ENCODE measurements around the gene EPS8L3.

GRCh38 chr1:109730666-109731065 lies 33.1 kb downstream of the EPS8L3 start:
- TF ChIP-seq ATF2 (CRISPR knock-in tag; IDR thresholded peaks at IDR 0.05) (no peak), ESRRA (IDR thresholded peaks at IDR 0.05; ENCODE audit: borderline replicate concordance, low read depth) (no peak), POLR2A (conservative IDR thresholded peaks at IDR 0.05) (no peak), RFX5 (IDR thresholded peaks at IDR 0.05; ENCODE audit: low read depth, low read length) (no peak), RUNX1 (IDR thresholded peaks at IDR 0.05; ENCODE audit: low read depth) (no peak), CBFB (CRISPR knock-in tag; IDR thresholded peaks at IDR 0.05) (no peak)
